HUES64 (cell line): ENCODE data around the gene LRP10.

Source experiments
- H3K27ac ChIP-seq: 2 replicates; pipeline ENCODE4 v1.7.0; 2013; ENCODE audit warnings: low read depth, low read length, inconsistent platforms
- H3K27me3 ChIP-seq: 2 replicates; pipeline ENCODE4 v1.6.1; 2013; ENCODE audit warnings: mild to moderate bottlenecking, low read length; ENCODE audit not compliant: insufficient read depth
- H3K36me3 ChIP-seq: 2 replicates; pipeline ENCODE4 v1.6.1; 2013; ENCODE audit warnings: mild to moderate bottlenecking, low read length; ENCODE audit not compliant: insufficient read depth
- H3K4me1 ChIP-seq: 2 replicates; pipeline ENCODE4 v1.6.1; 2013; ENCODE audit warnings: mild to moderate bottlenecking, low read length, moderate library complexity; ENCODE audit not compliant: insufficient read depth
- H3K4me3 ChIP-seq: 2 replicates; pipeline ENCODE4 v1.5.1; 2013; ENCODE audit warnings: mild to moderate bottlenecking, low read length, moderate library complexity
- H3K9ac ChIP-seq: 2 replicates; pipeline ENCODE4 v1.6.1; 2013; ENCODE audit warnings: mild to moderate bottlenecking, low read depth, low read length
- H3K9me3 ChIP-seq: 2 replicates; pipeline ENCODE4 v1.6.1; 2013; ENCODE audit warnings: low read depth, low read length; ENCODE audit not compliant: insufficient read depth
- WGBS: fragments of 150-250, 120-280 bp; methylation state at CpG from one replicate; pipeline ENCODE4 v1.1.7; 2013; ENCODE audit warnings: missing lambda C conversion rate; 5-methylcytosine and 5-hydroxymethylcytosine counted together

LRP10 gene

GRCh38 chr14:22883173-22883976 is 11.8 kb downstream of the LRP10 start, which contains the start of gene REM2:
Gene REM2 (plus strand): TSS chr14:22883222. CDS start chr14:22883288, 66 bp downstream.
- H3K27me3 ChIP-seq = peaks cover 26% of the 10 kb centered on the region
- no peaks in the 10 kb centered on the region for H3K9me3 ChIP-seq
- 21% methylated on average over 14 of the region's 15 CpGs for WGBS
- H3K9ac ChIP-seq = peak within 1 kb of the TSS; percentile 24
- H3K4me3 ChIP-seq = peak within 1 kb of the TSS; percentile 37
- H3K36me3 ChIP-seq = no peaks in the 10 kb centered on the region
- peak within 1 kb of the TSS; percentile 58; the same call in 1 of the 2 replicates for H3K27ac ChIP-seq
- H3K4me1 ChIP-seq = peaks cover 25% of the 10 kb centered on the region

GRCh38 chr14:22884076-22884737 is 12.7 kb downstream of the LRP10 start:
- WGBS = 89% methylated on average over 6 of the region's 7 CpGs
- Histone ChIP-seq H3K27ac (no peak overlapping the region), H3K4me3 (no peak overlapping the region; the same call in 1 of the 2 replicates), H3K36me3 (no peaks in the 10 kb centered on the region), H3K27me3 (peaks cover 26% of the 10 kb centered on the region), H3K9me3 (no peaks in the 10 kb centered on the region), H3K4me1 (peaks cover 25% of the 10 kb centered on the region), H3K9ac (no peak overlapping the region)

DNA sequence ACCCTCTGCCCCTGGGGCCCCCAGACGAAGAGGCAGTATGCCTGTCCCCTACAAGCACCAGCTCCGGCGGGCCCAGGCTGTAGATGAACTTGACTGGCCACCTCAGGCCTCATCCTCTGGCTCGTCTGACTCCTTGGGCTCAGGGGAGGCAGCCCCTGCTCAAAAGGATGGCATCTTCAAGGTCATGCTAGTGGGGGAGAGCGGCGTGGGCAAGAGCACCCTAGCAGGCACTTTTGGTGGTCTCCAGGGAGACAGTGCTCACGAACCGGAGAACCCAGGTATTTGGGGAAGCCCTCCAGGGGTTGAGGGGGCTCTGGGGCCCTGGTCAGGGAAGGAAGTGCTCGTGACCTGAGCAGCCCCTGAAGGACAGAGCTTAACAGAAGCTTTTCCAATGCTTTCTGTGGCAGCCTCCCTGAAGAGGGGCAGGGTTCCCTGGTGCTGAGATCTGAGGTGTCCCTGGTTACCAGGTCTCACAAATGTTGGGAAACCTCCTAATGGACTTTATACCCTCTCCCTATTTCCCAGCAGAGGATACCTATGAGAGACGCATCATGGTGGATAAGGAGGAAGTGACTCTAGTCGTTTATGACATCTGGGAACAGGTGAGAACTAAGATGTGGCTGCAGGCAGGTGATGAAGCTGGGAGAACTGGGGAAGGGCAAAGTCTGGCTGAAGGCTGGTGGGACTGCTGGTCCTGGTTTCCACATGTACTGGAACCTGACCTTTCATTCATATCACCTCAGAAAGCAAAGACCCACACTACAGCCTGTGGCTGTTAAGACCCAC is 13.4 kb downstream of the LRP10 start:
- Histone ChIP-seq H3K9me3 (no peaks in the 10 kb centered on the region), H3K4me3 (no peak overlapping the region), H3K4me1 (peaks cover 25% of the 10 kb centered on the region), H3K27me3 (peaks cover 26% of the 10 kb centered on the region), H3K36me3 (no peaks in the 10 kb centered on the region), H3K9ac (no peak overlapping the region), H3K27ac (no peak overlapping the region)
- 90% methylated on average over 11 of the region's 11 CpGs for WGBS

GRCh38 chr14:22885975-22886374 is 14.4 kb downstream of the LRP10 start:
- H3K4me1 ChIP-seq = peaks cover 25% of the 10 kb centered on the region
- no peak overlapping the region; the same call in 1 of the 2 replicates for H3K9ac ChIP-seq
- peaks cover 26% of the 10 kb centered on the region for H3K27me3 ChIP-seq
- no peaks in the 10 kb centered on the region for H3K36me3 ChIP-seq
- H3K4me3 ChIP-seq = peak overlapping the region; percentile 83
- H3K9me3 ChIP-seq = no peaks in the 10 kb centered on the region
- 89% methylated on average over 21 of the region's 21 CpGs for WGBS
- H3K27ac ChIP-seq = no peak overlapping the region

- 2% methylated on average over 77 of the region's 77 CpGs for WGBS
- H3K9me3 ChIP-seq = no peaks in the 10 kb centered on the region
- H3K4me3 ChIP-seq = peak overlapping the region; percentile 83
- H3K9ac ChIP-seq = peak overlapping the region; percentile 89
- H3K27me3 ChIP-seq = peaks cover 25% of the 10 kb centered on the region
- H3K4me1 ChIP-seq = peaks cover 25% of the 10 kb centered on the region
- peak overlapping the region; percentile 86 for H3K27ac ChIP-seq
- no peaks in the 10 kb centered on the region for H3K36me3 ChIP-seq
These were observed 15.1 kb downstream of the LRP10 start for GRCh38 chr14:22886500-22887259.

DNA sequence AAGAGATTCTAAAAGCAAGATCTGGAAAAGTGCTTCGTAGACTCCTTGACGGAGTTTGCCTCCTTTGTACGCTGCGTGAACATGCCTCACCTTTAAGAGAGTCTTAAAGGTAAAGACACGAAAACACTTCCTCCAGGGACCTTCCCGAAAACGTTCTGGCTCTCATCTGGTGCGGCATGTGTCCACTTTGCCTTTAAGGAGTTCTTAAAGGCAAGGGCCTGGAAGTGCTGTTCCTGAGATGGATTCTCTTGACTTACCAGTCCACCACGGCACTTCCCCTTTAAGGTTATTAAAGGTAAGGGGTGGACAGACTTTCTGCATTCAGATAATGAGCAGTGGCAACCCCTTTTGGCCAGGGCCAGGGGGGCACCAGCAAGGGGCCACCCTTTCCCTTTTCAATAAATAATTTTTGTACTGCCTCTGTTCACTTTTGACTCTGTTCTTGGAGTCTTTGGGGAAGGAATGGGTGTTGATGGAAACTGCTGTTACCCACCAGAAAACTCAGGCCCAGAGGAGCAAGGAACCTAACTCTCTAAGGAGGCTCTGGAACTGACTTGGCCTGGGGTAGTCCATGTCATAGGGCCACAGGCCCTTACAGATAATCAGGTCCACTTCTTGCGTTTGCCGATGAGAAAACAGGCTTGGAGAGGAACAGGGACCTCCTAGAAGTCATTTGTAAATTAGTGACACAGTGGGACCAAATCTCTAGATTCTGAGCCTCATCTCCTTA is 15.9 kb downstream of the LRP10 start:
- Histone ChIP-seq H3K9me3 (no peaks in the 10 kb centered on the region), H3K9ac (peak overlapping the region; percentile 89), H3K4me1 (peaks cover 20% of the 10 kb centered on the region), H3K36me3 (no peaks in the 10 kb centered on the region), H3K27me3 (peaks cover 22% of the 10 kb centered on the region), H3K27ac (peak overlapping the region; percentile 86), H3K4me3 (peak overlapping the region; percentile 83)
- 15% methylated on average over 11 of the region's 11 CpGs for WGBS

- H3K36me3 ChIP-seq = no peaks in the 10 kb centered on the region
- WGBS = 81% methylated on average over 5 of the region's 5 CpGs
- no peak overlapping the region for H3K9ac ChIP-seq
- H3K27ac ChIP-seq = no peak overlapping the region
- H3K4me1 ChIP-seq = peaks cover 15% of the 10 kb centered on the region
- peak overlapping the region; percentile 83 for H3K4me3 ChIP-seq
- peaks cover 22% of the 10 kb centered on the region for H3K27me3 ChIP-seq
- H3K9me3 ChIP-seq = no peaks in the 10 kb centered on the region
These were observed 16.4 kb downstream of the LRP10 start for GRCh38 chr14:22887990-22888378.

GRCh38 chr14:22888662-22889061 is 17.1 kb downstream of the LRP10 start:
- H3K9ac ChIP-seq = no peak overlapping the region
- peaks cover 10% of the 10 kb centered on the region for H3K4me1 ChIP-seq
- no peak overlapping the region for H3K27ac ChIP-seq
- 78% methylated on average over 3 of the region's 4 CpGs for WGBS
- H3K27me3 ChIP-seq = peaks cover 28% of the 10 kb centered on the region
- H3K9me3 ChIP-seq = no peaks in the 10 kb centered on the region
- H3K4me3 ChIP-seq = no peak overlapping the region
- H3K36me3 ChIP-seq = no peaks in the 10 kb centered on the region

DNA sequence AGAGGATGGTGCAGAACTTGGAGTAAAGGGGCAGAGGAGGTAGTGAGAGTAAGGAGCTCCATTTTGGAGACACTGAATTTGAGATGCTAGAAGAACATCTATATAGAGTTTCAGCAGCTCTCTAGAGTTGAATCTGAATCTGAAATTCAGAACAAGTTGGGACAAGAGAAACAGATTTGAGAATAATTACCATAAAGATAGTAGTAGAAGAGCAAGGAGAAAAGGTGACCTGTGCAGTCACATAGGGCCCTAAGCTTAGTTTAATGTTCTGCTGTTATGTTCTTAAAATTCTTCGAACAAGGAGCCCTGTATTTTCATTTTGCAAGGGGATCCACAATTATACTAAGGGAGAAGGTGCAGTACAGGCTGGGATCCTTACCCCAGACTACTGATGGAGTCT is 18.9 kb downstream of the LRP10 start:
- peaks cover 24% of the 10 kb centered on the region for H3K27me3 ChIP-seq
- H3K9me3 ChIP-seq = no peaks in the 10 kb centered on the region
- peaks cover 5% of the 10 kb centered on the region; the same call in 1 of the 2 replicates for H3K4me1 ChIP-seq
- no peak overlapping the region for H3K4me3 ChIP-seq
- H3K9ac ChIP-seq = no peak overlapping the region
- H3K36me3 ChIP-seq = no peaks in the 10 kb centered on the region
- WGBS = 77% methylated on average over 1 of the region's 1 CpG
- H3K27ac ChIP-seq = no peak overlapping the region

GRCh38 chr14:22892488-22892887 is 20.9 kb downstream of the LRP10 start:
- peaks cover 5% of the 10 kb centered on the region; the same call in 1 of the 2 replicates for H3K4me1 ChIP-seq
- peaks cover 32% of the 10 kb centered on the region for H3K27me3 ChIP-seq
- H3K4me3 ChIP-seq = no peak overlapping the region
- WGBS = 85% methylated on average over 7 of the region's 7 CpGs
- H3K9ac ChIP-seq = no peak overlapping the region
- no peaks in the 10 kb centered on the region for H3K9me3 ChIP-seq
- H3K27ac ChIP-seq = no peak overlapping the region
- H3K36me3 ChIP-seq = no peaks in the 10 kb centered on the region
